ENCODE data around the gene CYB5R2. TPM values are rescaled to one million over a fixed set of nuclear protein-coding genes. Genes with fewer than 3 reads are reported as not detected.

Gene CYB5R2
- 1.1 and 4.0 TPM in 2 replicates for total RNA-seq

DNA sequence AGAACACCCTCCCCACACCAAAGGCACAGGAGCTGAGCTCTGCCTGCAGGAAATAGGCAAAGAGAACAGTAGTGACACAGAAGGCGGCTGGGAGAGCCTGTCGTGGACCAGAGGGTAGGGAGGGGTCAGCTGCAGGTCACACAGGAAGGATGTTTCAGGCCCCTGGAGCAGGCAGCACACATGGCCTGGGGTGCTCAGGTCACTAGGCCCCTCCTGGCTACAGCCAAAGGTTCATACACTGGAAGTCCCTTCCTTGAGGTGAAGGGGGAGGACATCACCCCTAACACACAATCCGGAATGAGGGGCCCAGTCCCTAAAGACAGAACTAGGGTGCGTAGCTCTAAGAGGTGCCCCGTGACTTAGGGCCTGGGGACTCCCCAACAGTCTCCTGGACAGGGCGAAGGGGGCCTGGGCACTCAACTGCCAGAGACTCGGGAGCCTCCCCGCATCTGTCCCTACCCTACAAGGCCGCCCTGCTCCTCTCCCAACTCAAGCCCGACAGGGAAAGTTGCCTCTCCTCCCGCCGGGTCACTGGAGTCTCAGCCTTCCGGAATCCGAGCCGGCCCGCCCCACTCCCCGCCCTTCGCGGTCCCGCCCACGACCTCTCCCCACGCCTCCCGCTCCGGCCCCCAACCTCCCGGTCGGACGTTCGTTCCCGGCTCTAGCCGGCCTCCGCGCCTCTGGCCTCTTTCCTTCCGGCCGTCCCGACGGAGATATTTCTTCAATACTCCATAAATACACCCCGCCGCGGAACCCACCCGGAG, at the start of gene CYB5R2:
Gene CYB5R2, minus strand, starts transcription at position 541 of the 764 bp plus-strand sequence. CDS start 675 bp downstream, outside the sequence.
- no peak for DNase-seq (ENCODE audit: low read depth)

DNA sequence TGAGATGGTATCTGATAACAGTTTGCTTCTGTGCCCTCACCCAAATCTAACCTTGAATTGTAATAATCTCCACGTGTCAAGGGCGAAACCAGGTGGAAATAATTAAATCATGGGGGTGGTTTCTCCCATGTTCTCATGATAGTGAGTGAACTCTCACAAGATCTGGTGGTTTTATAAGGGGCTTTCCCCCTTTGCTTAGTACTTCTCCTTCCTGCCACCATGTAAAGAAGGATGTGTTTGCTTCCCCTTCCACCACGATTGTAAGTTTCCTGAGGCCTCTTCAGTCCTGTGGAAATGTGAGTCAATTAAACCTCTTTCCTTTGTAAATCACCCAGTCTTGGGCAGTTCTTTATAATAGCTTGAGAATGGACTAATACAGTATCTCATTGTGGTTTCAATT, 41.5 kb upstream of the CYB5R2 start:
- DNase-seq (ENCODE audit: low read depth), result no peak

DNA sequence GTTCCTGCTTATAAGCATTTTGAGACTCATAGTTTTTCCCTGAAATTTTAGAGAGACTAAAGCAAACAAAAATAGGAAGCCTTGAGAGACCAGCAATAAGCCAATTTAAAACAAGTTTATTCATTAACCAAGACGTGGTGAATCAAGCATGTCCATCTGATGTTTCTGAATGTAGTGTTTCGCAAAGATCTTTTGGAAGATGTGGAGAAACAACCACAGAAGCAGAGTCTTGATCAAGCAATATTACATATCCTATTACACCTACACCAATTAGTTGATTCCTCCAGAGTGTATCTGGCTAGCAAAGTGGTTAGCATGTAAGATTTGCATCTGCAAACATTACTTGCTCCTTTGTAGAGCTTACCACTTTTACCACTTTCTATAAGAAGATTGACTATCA, 33.1 kb upstream of the CYB5R2 start, which contains the start of gene OVCH2:
Gene OVCH2, minus strand, starts transcription at position 101 of the 400 bp plus-strand sequence. Its CDS starts 83 bp downstream, at position 18.
- peak; percentile 47 for DNase-seq (ENCODE audit: low read depth)

DNA sequence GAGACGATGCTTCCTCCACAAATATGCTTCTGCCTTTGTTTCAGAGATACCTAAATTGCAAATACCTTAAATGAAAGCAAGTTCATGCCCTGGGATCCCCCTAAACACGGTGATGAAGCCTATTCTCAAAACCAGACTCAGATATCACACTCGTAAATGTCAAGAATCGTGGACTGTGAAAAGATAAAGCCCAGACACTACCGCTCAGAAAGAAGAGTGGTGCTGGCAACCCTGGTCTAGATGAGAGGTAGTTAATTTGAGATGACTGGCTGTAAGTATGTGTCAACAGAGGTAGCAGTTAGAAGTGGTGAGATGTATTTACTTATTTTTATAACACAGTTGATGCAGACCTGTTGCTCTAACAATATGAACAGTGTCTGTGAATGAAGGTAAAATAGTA, 30.4 kb upstream of the CYB5R2 start:
- no peak for DNase-seq (ENCODE audit: low read depth)

DNA sequence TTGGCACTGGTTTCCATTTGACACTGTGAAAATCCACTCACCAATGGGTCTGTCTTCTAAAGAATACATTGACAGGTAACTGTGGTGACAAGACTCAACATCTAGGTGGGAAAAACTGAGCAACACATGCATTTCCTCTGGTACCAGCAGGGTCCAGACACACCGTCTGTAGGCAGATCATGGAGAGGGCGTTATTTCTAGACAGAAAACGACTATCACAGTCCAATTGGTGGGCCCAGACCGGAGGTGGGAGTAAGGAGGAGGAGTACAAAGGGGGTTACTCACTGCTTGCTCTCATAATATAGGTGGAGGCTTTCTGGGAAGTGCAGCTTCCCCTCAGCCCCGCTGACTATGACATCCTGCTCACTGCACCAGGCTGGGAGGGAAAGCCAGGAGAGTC, 23.1 kb upstream of the CYB5R2 start:
- DNase-seq (ENCODE audit: low read depth), result no peak

DNA sequence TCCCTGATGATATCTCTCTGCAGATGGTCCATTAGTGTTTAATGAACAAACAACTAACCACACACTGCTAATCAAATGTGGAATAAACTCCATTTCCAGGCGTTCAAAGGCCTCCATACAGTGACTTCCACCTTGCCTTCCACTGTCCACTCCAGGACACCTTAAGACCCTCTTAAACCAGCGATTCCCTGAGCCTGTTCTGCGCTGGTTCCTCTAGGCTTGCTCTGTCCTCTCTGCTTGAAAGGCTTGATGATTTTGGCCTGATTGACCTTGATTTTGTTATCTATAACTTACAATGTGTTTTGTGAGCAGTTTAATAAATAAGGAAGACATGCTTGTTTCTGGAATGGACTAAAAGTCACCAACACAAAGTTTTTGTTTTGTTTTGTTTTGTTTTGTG, 20.9 kb upstream of the CYB5R2 start:
- no peak for DNase-seq (ENCODE audit: low read depth)

DNA sequence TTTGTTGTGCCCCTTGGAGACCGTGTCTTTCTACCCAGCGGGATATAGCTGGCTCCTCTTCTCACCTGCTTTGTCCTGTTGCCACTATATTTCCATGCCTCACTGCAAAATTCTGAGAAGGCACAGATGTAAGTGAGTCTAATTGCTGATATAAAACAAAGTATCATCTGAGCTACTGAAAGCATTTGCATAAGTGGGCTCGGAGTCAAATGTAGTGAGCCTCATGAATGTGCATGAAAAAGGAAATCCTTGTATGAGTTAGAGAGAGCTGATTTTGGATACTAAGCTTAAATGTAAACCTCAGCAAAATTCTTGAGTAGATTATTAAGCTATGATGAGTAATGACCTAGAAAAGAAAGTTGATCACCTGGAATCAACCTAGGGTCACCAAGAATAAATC, 19.1 kb upstream of the CYB5R2 start:
- DNase-seq (ENCODE audit: low read depth), result no peak

DNA sequence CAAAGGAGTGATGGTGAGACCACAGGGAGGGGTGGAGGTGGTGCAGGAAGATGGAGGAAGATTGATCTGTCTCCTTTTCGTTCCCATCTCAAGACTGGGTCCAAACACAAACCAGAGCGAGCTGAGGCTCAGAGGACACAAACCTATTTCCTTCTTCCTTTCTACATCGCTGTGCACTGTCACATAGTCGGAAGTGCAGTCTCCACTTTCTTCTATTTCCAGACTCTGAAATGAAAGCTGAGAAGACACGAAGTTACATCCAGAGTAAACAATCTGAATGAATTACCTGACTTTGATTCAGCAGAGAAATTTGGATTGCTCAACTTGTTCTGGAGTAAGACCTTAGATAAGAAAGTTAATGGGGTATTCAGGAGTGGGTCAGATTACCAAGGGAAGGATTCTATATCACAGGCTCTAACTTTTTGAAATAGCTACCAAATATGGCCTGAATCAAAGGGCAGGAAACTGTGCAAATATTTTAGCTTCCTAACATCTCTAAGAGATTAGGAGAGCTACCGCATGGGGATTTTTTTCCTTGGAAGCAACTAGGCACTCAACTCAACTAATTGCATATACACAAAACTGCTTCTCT, 18.6 kb upstream of the CYB5R2 start:
- no peak for DNase-seq (ENCODE audit: low read depth)

DNA sequence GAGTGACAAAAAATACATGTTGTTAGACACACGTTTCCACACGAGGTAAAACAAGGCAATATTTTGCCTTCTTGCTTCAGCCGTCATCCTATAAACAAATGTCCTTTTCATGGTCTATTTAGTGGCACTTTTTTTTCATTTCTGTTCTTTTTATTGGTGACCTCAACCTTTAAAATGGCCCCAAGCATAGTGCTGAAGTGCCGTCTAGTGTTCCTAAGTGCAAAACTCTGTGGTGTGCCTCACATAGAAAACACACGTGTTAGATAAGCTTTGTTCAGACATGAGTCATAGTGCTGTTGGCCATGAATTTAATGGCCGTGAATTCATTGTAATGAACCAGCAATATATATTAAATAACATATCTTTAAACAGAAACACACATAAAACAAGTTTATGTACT, 17.3 kb upstream of the CYB5R2 start:
- DNase-seq (ENCODE audit: low read depth), result no peak

DNA sequence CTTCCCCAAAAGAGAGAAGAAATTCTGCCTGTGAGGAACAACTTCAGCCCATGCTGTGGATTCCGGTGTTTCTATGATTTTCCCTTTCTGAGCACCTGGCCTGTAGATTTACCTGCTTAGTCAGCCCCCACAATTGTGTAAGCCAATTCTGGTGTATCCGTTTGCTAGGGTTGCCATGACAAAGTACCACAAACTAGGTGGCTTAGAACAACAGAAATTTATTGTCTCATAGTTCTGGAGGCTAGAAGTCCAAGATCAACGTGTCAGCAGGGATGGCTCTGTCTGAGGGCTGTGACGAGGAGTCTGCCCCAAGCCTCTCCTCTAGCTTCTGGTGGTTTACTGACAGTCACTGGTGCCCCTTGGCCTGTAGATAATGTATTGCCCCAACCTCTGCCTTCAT, 15.9 kb upstream of the CYB5R2 start:
- no peak for DNase-seq (ENCODE audit: low read depth)

DNA sequence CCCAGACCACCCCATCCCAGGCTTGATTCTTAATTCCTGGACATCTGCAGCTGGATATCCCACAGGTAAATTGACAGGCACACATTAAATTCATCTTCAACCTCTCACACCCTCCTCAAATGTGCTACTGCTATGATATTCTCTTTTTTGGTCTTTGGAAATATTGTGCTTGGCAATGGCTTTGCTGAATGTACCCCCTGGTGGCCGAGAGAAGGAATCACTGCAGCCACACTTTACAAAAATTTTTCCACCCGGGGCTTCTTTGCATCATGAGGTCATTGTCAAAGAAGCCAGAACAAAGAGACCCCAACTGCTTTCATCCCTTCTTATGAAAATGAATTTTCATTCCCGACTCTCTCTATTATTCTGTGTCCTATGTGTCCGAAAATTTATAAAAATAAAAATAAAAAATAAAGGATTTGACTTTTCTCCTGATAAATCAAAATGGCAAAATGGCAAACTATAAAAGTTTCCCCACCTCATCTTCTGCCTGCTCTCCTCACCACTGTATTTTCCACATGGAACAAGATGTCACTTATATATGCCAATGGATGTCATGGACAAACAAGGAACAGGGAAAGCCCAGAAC, 15.0 kb upstream of the CYB5R2 start:
- DNase-seq (ENCODE audit: low read depth), result peak; percentile 10

DNA sequence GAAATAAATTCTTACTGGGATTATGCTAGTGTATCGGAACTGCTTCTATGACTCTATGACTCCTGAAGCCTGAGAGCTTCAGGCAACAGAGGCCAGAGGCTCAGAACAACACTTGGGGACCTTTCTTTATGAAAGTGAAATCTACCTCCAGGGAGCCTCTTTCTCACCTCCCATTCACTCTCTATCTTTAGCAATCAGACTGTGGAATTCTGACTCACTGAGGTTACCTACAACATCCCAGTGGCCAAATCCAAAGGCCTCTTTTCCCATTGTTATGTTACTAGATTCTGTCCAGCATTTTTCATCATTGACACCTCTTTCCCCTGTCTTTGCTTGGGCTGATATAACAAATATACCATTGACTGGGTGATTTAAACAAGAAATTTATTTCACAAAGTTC, 14.1 kb upstream of the CYB5R2 start:
- DNase-seq (ENCODE audit: low read depth), result no peak

DNA sequence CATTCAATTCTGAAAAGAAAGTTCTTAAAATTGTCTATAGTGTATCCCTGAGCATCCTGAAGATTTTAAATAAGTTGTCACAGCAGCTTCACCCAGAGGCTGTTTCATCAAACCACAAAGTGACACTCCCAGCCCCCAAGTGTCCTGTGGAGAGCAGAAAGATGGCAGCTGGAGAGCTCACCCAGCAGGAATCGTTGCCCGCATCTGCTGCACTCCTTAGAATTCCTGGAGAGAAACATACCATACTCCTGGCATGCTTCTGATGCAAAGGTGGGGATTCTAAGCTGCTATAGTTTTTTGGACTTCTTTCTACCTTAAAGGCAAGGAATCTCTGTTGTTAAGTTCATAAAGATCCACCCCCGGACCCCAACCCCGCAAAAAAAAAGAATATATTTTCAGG, 13.5 kb upstream of the CYB5R2 start:
- DNase-seq (ENCODE audit: low read depth), result no peak

DNA sequence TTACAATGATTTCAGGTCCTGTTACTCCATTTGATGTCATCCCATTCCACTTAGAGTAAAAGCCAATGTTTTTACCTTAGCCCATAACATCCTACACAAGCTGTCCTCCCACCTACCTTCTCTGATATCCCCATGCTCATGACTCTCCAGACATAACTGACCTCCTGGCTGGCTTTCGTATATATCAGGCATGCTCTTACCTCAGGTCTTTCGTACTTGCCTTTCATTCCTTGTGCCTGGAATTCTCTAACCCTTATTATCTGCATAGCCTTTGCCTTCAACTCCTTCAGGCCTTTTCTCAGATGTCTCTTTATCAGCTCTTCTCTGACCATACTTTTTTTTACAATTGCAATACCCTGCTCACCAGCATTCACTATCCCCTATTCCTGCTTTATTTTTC, 10.3 kb upstream of the CYB5R2 start:
- DNase-seq (ENCODE audit: low read depth), result no peak

DNA sequence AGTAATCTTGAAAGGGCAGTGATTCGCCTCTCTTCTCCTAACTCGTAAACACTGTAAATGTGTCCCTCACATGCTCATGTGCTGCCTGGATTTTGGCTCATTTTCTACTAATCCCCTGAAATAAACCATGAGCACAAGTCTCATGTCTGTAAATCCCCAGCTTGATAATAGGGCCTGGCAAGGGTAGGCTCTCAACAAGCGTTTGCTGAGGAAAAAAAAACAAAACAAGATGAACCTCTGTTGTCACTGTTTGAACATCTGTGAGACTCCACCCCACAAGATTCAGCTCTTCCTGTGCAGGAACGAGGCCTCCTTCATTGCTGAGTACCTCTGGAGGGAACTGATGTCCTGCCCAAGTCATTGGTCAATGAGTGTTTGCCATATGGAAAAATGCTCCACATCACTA, 4.5 kb upstream of the CYB5R2 start:
- DNase-seq (ENCODE audit: low read depth), result no peak

DNA sequence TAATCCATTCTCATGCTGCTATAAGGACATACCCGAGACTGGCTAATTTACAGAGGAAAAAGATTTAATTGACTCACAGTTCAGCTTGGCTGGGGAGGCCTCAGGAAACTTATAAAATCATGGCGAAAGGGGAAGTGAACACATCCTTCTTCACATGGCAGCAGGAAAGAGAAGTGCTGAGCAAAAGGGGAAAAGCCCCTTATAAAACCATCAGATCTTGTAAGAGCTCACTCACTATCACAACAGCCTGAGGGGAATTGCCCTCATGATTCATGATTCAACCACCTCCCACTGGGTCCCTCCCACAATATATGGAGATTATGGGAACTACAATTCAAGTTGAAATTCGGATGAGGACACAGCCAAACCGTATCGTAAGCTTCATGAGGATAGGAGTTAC, 3.8 kb upstream of the CYB5R2 start:
- DNase-seq (ENCODE audit: low read depth), result peak; percentile 50

DNA sequence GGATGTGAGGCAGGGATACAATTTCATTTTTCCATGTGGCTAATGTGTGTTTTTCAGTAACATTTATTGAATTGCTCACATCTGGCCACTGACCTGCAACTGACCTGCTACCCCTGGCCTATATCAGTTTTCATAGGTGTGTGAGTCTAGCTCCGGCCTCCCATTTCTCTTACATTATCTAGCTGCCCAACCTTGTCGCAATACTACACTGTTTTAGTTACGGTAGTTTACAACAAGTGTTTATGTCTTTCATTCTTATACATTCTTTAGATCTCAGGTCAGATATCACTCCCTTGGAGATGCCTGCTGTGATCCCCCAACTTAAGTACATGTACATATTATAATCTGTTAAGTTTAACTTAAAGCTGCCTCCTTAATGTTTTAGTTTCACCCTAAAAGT, 2.3 kb upstream of the CYB5R2 start:
- no peak for DNase-seq (ENCODE audit: low read depth)

DNA sequence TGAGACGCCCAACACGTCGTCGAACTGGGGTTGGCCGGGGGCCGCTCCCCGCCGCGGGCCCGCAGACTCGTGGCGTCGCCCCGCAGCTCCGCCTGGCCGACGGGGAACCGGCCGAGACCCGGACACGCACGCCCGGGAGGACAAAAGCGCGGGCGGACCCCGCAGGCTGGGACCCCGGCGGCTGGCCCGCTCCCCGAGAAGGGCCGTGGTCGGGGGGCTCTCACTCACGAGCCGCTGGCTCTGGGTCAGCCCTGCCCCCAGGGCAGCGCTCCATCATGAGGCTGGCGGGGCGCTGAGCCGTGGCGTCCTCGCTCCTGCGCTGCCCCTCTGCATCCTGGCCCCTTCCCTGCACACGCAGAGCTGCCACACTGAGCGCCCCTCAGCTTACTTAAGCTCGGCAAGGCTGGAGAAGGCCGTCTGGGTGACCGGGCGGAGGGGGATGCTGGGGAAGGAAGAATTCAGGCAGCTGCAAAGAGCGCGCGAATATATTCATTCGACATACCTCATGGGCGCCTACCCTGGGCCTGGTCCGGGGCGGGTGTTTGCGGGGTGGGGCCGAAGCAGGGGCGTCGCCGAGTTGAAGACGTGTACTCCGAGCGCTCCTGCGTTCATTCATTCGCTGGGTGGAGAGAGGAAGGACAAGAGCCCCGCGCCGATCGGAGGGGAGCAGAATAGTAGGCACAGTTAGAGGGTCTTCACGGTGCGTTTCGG, 579 bp upstream of the CYB5R2 start:
- no peak for DNase-seq (ENCODE audit: low read depth)

DNA sequence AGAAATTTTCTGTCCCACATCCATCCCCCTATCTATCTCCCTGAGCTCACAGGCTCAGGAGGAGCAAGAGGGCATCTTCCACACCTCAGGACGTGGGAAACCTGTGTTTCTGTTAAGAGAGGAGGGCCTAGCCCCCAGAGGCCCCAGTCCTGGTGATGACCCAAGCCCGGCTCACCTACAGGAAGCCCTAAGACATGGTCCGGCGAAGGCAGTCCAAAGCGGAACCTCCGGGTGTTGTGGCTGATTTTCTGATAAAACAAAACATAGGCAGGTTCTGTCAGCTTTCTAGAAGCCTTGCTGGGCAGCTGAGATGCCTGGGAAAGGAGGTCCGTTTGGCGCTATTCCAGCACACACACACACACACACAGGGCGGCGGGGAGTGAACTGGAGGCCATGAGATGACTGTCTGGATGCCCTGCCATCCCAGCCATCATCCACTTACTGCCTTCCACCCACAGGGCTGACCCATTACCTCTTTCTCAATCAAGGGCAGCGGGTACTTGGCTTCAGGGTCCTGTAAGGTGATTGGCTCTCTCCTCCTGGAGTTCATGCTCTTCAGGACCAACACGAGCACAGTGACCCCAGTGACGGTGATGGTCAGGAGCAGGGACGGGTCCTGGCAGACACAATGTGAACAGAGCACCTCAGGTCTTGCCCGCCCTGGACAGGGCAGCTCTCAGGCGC, 882 bp downstream of the CYB5R2 start:
- no peak for DNase-seq (ENCODE audit: low read depth)

DNA sequence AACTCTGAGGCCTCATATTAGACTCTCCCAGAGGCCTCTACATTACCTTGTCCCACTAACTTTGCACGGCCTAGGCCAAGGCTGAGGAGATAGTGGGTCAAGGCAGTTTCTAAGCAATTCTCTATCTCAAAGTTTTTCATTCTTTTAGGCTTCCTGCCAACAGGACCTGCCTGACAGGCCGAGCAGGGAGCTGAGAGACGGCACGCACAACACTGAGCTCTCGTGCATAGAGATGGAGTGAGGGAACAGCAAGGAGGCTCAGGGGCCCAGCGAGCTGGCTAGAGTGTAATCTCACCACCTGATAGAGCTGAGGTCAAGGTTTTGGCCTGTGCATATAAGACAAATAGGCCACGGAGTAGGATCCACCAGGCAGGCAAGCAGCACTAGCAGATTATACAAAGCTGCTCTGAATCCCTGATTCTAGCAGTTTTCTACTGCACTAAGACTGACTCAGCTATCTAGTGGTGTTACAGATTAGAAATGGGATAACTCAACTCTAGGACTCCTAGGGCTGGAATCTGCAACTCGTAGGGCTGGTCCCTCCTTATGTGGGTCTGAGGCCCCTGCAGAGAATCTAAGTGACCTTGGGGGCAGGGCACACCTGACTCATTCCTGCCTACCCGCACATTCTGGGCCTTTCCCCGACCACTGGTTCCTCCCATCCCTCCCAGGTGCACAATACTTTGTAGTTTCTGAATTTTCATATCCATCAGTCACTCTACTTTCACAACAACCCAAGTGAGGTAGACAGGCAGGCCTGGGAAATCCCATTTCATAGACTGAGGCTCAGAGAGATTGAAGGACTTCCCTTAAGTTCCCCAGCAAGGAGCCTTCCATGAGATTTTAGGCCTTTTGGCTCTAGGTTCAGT, 1.7 kb downstream of the CYB5R2 start:
- DNase-seq (ENCODE audit: low read depth), result no peak

DNA sequence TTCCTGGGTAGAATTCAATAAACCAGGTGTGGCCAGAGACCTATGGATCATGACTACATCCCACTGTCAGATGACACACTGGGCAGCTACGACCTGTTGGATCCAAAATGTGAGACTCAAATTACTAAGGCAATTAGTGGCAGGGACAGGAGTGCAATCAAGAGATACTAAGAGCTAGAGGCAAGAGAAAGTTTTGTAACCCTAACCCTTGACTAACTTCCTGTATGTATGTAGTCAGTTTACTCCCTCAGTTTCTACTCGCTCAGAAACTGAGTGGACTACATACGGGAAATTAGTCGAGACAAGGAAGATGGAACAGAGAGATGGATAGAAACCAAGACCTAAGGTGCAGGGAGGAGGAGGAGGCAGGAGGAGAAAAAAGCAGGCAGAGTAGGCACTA, 2.7 kb downstream of the CYB5R2 start:
- DNase-seq (ENCODE audit: low read depth), result no peak
